ENCODE results near the gene ELOVL1.
"Not testable (repeated sequence)": the region's sequence is repeated elsewhere in the genome, so short reads cannot be mapped to it uniquely, and the experiment has no call there.

The ELOVL1 gene

DNA sequence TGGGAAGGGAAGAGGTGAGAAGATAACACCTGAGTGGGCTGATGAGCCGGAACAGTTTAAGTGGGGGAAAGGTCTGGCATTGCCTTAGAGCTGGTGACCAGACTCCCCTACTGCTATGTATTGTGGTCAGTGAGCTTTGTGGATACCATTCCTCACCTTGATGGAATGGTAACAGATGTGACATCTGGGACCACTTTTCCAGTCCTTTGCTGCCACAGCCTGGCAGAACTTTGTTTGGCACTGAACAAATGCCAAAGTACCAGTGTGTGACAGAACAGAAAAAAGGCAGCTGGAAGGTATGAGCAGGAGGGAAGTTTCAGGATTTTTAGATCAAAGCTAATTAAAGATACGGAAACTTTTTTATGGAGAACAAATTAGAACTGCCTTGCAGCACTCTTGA, 15.6 kb upstream of the ELOVL1 start:
- no peak for DNase-seq

- no peak for DNase-seq
These were observed 14.4 kb upstream of the ELOVL1 start for GRCh38 chr1:43382027-43382779.

DNA sequence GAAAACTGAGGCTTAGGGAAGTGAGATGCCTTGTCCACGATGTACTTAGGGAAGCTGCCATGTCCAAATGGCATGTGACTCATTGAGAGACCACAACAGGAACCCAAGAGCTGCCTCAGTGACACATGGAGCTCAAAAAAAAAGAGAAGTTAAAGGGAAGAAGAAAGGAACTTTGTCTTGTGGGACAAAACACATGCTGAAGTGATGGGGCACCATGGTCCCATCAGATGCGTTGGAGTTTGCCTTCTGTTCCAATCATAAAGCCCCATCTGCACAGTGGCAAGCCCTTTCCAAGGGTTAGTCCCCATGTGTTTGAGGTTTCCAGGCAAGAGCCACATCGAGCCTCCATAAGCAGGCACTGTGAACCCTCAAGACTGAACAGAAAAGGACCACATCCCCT, 13.8 kb upstream of the ELOVL1 start:
- DNase-seq: no peak

DNA sequence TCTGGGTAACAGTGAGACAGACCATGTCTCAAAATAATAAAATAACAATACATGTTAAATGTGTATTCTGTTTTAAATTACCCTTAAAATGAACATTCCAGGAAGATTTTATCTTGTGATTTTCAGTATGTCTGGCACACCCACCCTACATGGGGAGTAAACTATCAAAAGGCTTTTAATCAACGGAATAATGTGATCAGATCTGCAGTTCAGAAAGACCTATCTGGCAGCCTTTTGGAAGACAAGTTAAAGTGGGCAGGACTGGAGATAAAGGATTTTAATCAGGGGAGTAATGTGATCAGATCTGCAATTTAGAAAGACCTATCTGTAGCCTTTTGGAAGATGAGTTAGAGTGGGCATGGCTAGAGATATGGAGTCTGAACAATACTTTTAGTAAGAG, 11.7 kb upstream of the ELOVL1 start:
- DNase-seq: no peak

DNA sequence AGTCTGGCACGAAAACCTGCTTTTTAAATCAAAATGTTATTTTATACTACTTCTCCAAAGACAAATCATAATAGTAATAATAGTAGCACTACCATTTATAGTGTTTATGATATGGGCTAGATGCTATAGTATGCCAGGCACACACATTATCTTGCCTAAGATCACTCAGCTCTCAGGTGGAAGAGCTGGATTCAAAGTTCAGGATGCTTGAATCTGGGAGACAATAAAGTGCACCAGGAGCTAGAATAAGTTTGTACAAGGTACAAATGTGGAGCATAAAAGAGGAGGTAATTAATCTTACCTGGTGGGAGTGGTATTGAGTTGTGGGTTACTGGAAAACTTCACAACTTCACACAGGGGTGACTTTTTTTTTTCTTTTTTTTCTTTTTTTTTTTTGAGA, 10.0 kb upstream of the ELOVL1 start:
- DNase-seq: no peak

DNA sequence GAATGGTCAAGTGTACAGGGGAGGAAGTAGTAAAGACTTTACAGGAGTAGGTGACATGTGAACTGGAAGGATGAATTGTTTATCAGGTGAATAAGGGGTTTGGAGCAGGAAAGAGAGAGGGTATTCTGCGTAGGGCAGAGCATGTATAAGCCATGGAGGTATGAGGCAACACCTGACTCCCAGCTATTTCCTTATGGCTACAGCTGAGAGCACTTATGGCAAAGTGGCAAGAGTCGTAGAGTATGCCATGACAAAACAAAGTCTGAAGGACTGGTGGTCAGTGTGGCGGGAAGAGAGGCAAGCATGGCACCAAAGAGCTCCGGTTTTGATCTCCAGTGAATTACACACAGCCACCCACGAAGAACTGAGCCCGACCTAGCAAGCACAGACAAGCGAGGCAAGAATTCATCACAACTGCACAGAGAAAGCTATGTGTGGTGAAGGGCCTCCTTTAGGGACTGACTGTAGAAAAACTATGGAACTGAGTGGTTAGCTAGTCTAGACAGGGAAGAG, 9.0 kb upstream of the ELOVL1 start:
- DNase-seq: no peak

- no peak for DNase-seq
These were observed 5.5 kb upstream of the ELOVL1 start for GRCh38 chr1:43373066-43373940.

- no peak for DNase-seq
These were observed 4.4 kb upstream of the ELOVL1 start for GRCh38 chr1:43372172-43372571.

GRCh38 chr1:43370564-43370963, 2.8 kb upstream of the ELOVL1 start:
- DNase-seq: no peak

GRCh38 chr1:43369779-43370178, 2.0 kb upstream of the ELOVL1 start:
- DNase-seq: not testable (repeated sequence)

- no peak for DNase-seq
These were observed 822 bp upstream of the ELOVL1 start for GRCh38 chr1:43368646-43369020.

DNA sequence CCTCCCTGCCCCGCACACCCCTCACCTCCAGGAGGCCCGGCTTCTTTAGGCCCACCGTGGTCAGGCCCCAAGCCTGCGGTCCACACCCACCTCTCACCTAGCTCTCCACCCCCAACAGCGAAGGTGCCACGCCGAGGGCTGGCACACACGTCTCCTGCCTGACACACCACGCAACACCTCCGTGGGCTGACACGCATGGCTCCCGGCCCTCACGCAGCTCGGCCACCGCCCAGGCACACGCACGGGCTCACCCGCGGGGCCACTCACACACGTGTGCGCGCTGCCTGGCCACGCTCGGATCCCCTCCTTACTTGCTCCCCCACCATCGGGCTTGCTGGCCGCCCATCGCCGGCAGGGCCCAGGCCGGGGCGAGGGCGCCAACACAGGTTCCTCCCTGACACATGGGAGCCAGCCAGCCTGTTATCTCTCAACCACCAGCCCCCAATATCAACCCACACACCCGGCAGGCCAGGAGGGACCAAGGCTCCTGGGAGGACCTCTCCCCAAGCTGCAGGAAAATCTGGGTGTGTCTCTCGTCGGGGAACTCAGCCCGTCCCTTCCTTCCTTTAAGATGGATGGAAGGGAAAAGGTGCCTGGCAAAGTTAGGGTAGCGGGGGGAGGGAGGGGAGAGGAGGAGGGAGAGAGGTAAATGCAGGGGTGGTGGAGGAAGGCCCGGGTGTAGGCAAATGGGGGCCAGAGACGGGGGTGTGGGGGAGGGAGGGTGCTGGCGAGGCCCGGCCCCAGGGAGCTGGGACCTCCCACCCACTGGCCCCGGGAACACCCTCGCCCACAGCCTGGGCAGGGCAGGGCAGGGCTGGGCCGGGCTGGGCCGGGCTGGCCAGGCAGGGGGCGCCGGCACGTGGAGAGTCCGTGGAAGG, 546 bp downstream of the ELOVL1 start:
- DNase-seq: peak; percentile 63

GRCh38 chr1:43366601-43367025, 1.2 kb downstream of the ELOVL1 start:
- no peak for DNase-seq

GRCh38 chr1:43366179-43366578, 1.6 kb downstream of the ELOVL1 start:
- DNase-seq: no peak

GRCh38 chr1:43365678-43366077, 2.1 kb downstream of the ELOVL1 start:
- no peak for DNase-seq

GRCh38 chr1:43363935-43364525, 3.8 kb downstream of the ELOVL1 start:
- no peak for DNase-seq

GRCh38 chr1:43363283-43363934, 4.4 kb downstream of the ELOVL1 start:
- no peak for DNase-seq

GRCh38 chr1:43360616-43361015, 7.2 kb downstream of the ELOVL1 start:
- DNase-seq: no peak

GRCh38 chr1:43359696-43360095, 8.1 kb downstream of the ELOVL1 start:
- no peak for DNase-seq

DNA sequence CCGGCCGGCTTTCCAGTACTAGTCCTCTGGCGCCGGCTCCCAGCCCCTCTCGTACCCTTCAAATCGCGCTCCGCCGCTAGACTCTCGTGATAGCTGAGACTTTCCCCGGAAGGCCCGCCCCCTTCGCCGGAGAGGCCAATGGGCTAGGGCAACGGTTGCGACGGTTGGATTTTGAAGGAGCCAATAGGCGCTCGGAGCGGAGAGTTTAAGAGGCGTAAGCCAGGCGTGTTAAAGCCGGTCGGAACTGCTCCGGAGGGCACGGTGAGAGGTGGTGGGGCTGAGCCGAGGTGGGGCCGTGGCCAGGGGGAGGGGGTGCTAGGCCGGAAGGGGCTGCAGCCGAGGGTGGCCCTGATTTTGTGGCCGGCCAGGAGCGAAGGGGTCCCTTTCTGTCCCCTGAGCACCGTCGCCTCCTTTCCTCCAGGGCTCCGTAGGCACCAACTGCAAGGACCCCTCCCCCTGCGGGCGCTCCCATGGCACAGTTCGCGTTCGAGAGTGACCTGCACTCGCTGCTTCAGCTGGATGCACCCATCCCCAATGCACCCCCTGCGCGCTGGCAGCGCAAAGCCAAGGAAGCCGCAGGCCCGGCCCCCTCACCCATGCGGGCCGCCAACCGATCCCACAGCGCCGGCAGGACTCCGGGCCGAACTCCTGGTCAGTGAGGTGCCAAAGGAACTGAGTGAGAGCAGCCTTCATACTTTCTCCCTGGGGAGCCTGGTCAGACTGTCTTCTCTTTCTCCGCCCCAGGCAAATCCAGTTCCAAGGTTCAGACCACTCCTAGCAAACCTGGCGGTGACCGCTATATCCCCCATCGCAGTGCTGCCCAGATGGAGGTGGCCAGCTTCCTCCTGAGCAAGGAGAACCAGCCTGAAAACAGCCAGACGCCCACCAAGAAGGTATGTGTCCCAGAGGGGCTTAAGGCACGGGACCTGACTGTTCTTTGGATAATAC, 8.8 kb downstream of the ELOVL1 start, which contains the start of gene CDC20:
Gene CDC20 (plus strand): TSS at position 236 of the 948 bp plus-strand sequence. CDS start 235 bp downstream, at position 471.
- DNase-seq: peak; percentile 71

All from right kidney (tissue), 1 donor.